GM18505 (cell line): ENCODE measurements around the gene GFRA4.

Source experiments
- ATAC-seq: cut with Tn5 transposase; IDR thresholded peaks from one replicate; pipeline ENCODE4 v1.9.1; 2021; ENCODE audit not compliant: unreplicated experiment
- POLR2A ChIP-seq: IDR thresholded peaks from 4 replicates; pipeline ENCODE4 v1.6.1; 2011; ENCODE audit warnings: borderline replicate concordance; ENCODE audit not compliant: insufficient read depth, insufficient read length; ENCODE audit errors: extremely low read depth

Gene GFRA4

GRCh38 chr20:3651204-3651962 lies 11.8 kb downstream of the GFRA4 start:
- no peak for TF ChIP-seq POLR2A
- no peak for ATAC-seq

- ATAC-seq, result no peak
- no peak for TF ChIP-seq POLR2A
These were observed 14.2 kb downstream of the GFRA4 start for GRCh38 chr20:3648951-3649350.

- ATAC-seq, result no peak
- no peak for TF ChIP-seq POLR2A
These were observed 15.7 kb downstream of the GFRA4 start for GRCh38 chr20:3647473-3647872.

GRCh38 chr20:3646651-3647050 lies 16.5 kb downstream of the GFRA4 start:
- no peak for TF ChIP-seq POLR2A
- no peak for ATAC-seq

GRCh38 chr20:3646067-3646440 lies 17.1 kb downstream of the GFRA4 start:
- TF ChIP-seq POLR2A, result no peak
- ATAC-seq, result no peak

- ATAC-seq, result no peak
- no peak for TF ChIP-seq POLR2A
These were observed 17.7 kb downstream of the GFRA4 start for GRCh38 chr20:3645309-3646066.

GRCh38 chr20:3640259-3640658 lies 22.9 kb downstream of the GFRA4 start:
- no peak for TF ChIP-seq POLR2A
- ATAC-seq, result no peak

- no peak for TF ChIP-seq POLR2A
- ATAC-seq, result no peak
These were observed 27.9 kb downstream of the GFRA4 start for GRCh38 chr20:3635346-3635745.

DNA sequence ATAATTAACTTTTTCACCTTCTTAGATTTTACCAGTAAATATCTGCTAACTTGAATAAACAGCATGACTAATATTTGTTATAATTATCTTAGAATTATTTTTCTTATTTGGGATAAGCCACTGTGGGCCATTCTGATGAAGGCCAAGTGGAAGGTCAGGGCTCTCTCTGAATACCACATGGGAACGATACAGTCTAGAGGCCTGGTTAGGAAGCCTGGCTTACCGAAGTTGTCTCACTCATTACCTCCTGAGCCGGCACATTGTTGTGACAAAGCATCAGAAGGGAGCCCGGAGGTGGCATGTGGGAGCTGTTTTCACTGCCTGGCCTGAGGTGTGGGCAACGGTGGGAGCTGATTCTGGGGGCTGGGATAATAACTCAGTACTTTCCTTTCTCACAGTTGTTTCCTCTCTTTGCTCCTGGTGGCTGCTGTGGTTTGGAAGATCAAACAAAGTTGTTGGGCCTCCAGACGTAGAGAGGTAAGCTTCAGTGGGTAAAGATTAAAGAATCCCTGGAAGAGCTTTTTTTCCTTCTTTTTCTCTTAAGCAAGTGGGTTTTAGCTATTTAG lies 29.2 kb downstream of the GFRA4 start:
- no peak for ATAC-seq
- no peak for TF ChIP-seq POLR2A

GRCh38 chr20:3632311-3633004 lies 30.7 kb downstream of the GFRA4 start:
- no peak for TF ChIP-seq POLR2A

DNA sequence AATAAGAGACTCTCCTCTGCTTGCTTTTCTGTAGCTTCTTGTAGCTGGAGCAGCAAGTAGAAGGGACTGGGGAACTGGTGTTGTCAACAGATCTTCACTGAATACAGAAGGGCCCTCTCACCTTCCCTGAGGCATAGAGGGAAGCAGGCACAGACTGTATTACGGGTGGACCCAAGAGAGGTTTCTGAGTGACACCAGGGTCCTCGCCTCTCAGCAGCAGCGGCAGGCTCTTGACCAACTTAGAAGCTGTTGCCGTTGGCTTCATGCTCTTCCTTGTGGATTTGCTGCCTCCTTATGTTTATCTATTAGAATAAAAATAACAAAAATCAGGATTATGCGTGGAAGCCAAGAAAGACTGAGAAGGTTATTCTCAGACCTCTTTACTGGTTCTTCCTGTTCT lies 31.7 kb downstream of the GFRA4 start:
- no peak for ATAC-seq
- TF ChIP-seq POLR2A, result no peak

More at GRCh38 chr20:3632311-3633004, 30.7 kb downstream of the GFRA4 start:
- ATAC-seq, result no peak

GRCh38 chr20:3630429-3630828 lies 32.8 kb downstream of the GFRA4 start:
- no peak for TF ChIP-seq POLR2A
- no peak for ATAC-seq

DNA sequence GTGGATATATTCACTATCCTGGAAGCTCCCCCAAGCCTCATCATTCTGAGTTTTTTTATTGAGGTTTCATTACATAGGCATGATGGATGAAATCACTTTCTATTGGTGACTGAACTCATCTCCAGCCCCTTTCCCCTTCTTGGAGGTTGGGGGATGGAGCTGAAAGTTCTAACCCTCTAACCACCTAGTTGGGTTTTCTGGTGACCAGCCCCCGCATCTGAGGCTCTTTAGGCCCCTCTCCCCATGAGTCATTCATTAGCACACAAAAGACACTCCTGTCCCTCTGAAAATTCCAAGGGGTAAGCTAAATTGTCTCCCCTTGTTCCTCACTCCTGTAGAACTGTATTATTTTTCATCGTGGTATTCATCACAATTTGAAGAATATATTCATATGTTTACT lies 33.3 kb downstream of the GFRA4 start:
- no peak for ATAC-seq
- TF ChIP-seq POLR2A, result no peak

DNA sequence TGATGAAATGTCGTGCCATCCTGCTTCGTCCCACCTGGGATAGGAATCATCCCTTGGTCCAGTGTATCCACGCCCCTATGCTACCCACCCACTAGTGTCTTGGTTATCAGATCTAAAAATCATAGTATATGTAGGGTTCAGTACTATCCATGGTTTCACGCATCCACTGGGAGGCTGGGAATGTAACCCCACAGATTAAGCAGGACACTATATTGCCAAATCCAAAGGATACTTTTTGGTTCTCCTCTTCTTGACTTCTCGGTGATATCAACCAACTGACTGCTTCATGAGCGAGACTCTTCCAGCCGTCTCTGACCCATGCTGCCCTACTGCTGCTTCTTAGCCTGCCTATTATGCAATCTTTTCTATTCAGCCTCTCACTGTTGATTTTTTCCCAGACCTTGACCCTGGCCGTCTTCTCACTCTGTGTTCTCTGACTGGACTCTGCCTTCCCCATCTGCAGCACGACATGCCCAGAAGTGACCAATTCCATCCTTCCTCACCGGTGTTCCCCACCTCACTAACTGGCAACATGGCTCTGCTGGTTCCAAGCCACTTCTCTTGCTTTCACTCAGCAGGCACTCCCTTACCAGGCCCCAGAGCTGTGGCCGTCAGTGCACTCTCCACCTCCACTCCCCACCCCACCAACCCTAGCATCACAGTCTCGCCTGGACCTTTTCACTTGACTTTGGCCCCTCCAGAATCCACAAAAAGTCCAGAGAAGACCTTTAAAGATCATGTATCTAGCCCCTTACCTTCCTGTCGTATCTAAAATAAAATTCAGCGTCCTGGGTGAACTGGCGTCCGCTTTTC lies 34.5 kb downstream of the GFRA4 start:
- TF ChIP-seq POLR2A, result no peak

More for the DNA sequence above, 34.5 kb downstream of the GFRA4 start:
- no peak for ATAC-seq
